NCI-H187 (cell line): ENCODE results near the gene BANP.
"Not testable (repeated sequence)": the region's sequence is repeated elsewhere in the genome, so short reads cannot be mapped to it uniquely, and the experiment has no call there.

Source experiments
- DNase-seq, 2 experiments: peaks; one replicate each; lab custom pipeline; 2025; lab: John Stamatoyannopoulos, UW

The BANP gene

GRCh38 chr16:87966685-87967185 is 15.5 kb downstream of the BANP start:
- DNase-seq: no peak

GRCh38 chr16:87968541-87968940 is 17.3 kb downstream of the BANP start:
- DNase-seq: no peak

- no peak for DNase-seq
These were observed 19.0 kb downstream of the BANP start for GRCh38 chr16:87970186-87970585.

GRCh38 chr16:87971933-87972332 is 20.7 kb downstream of the BANP start:
- no peak for DNase-seq

- no peak for DNase-seq
These were observed 22.5 kb downstream of the BANP start for GRCh38 chr16:87973717-87974116.

GRCh38 chr16:87974178-87974577 is 22.9 kb downstream of the BANP start:
- DNase-seq: no peak

GRCh38 chr16:87976665-87977064 is 25.4 kb downstream of the BANP start:
- DNase-seq: no peak

- DNase-seq: no peak
These were observed 26.9 kb downstream of the BANP start for GRCh38 chr16:87978127-87978526.

GRCh38 chr16:87979352-87979751 is 28.1 kb downstream of the BANP start:
- DNase-seq: no peak

- not testable (repeated sequence) for DNase-seq
These were observed 28.8 kb downstream of the BANP start for GRCh38 chr16:87979911-87980630.

GRCh38 chr16:87981376-87981775 is 30.1 kb downstream of the BANP start:
- not testable (repeated sequence) for DNase-seq

- DNase-seq: no peak
These were observed 31.4 kb downstream of the BANP start for GRCh38 chr16:87982581-87983041.

GRCh38 chr16:87983072-87983736 is 32.0 kb downstream of the BANP start:
- not testable (repeated sequence) for DNase-seq

GRCh38 chr16:87983737-87984097 is 32.5 kb downstream of the BANP start:
- DNase-seq: not testable (repeated sequence)

GRCh38 chr16:87984180-87984579 is 32.9 kb downstream of the BANP start:
- not testable (repeated sequence) for DNase-seq

- DNase-seq: no peak
These were observed 33.5 kb downstream of the BANP start for GRCh38 chr16:87984632-87985267.

- DNase-seq: not testable (repeated sequence)
These were observed 34.3 kb downstream of the BANP start for GRCh38 chr16:87985493-87985892.

- DNase-seq: not testable (repeated sequence)
These were observed 35.2 kb downstream of the BANP start for GRCh38 chr16:87986361-87986849.

GRCh38 chr16:87988596-87988995 is 37.4 kb downstream of the BANP start:
- not testable (repeated sequence) for DNase-seq

- DNase-seq: not testable (repeated sequence)
These were observed 39.0 kb downstream of the BANP start for GRCh38 chr16:87990254-87990653.

GRCh38 chr16:87992142-87992541 is 40.9 kb downstream of the BANP start:
- not testable (repeated sequence) for DNase-seq

- no peak for DNase-seq
These were observed 42.7 kb downstream of the BANP start for GRCh38 chr16:87993901-87994300.

- no peak for DNase-seq
These were observed 44.4 kb downstream of the BANP start for GRCh38 chr16:87995644-87996043.
